ENCODE results near the gene CPSF4.
A peak's percentile ranks its signal among the peaks of the same experiment; 100 is the strongest.

The CPSF4 gene

DNA sequence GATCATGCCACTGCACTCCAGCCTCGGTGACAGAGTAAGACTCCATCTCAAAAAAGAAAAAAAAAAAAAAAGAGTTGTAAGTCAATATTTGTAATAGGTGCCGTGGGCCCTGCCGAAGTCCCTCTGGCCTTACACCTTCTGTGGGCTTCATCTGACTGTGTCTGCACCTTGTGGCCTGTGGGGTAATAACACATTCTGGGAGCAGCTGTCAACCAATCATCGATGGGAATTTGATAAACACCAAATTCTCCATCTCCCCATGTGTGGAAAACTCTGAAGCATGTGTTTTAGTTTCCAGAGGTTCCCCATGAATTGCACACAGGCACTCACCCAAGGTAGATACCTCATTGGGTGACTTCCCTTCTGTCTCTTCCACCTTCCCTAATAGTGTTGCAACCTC, 50.5 kb downstream of the CPSF4 start (continued):
- TF ChIP-seq ZNF549 (tag by site-specific recombination; IDR thresholded peaks at IDR 0.05): no peak

DNA sequence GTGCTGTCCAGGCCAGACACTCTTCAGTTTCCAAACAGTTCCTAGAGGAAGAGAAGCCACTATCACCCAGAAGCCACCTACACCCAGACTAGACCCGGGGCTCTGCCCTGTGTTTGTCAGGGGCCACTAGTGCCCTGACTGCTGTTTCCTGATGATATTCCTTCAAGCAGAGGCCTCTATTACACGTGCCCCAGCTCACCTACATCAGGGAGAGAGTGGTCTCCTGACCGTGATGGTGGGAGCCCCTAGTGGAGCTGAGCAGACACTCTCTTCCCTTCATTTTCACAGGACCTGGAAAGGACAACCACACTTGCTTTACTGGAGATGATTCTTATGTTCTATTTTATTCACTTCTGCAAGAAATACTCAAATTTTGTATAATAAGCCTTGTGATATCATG, 52.1 kb downstream of the CPSF4 start:
- Histone ChIP-seq H3K36me3 (ENCODE audit: control insufficient read depth in 2 of 2, insufficient read depth in 1 of 2, low read length in 2 of 2) (peaks cover 0 to 33% of the 10 kb centered on the region in 2 experiments; a peak in 2 of 3 replicates), H3K4me3 (ENCODE audit: low read depth, low read length) (no peak overlapping the region), H3K4me1 (ENCODE audit: control insufficient read depth, insufficient read depth, low read length) (no peaks in the 10 kb centered on the region), H3K9me3 (ENCODE audit: control insufficient read depth, insufficient read depth, low read depth, low read length) (no peaks in the 10 kb centered on the region), H3K27ac (ENCODE audit: extremely low read depth, low read depth, low read length) (no peak overlapping the region)
- TF ChIP-seq ZEB2 (tag by site-specific recombination; IDR thresholded peaks at IDR 0.05) (no peak), ZNF473 (tag by site-specific recombination; IDR thresholded peaks at IDR 0.05) (no peak), RBAK (tag by site-specific recombination; IDR thresholded peaks at IDR 0.05) (no peak)
- ChIA-PET CTCF (interaction anchor here (0.9 kb wide), 1 partner anchor 13 kb away, joined by 4 read pairs; the partner anchor contains the start of gene ZKSCAN5), POLR2A (interaction anchor here (0.8 to 1.8 kb wide), 2 partner anchors 9 to 14 kb away, joined by 4 to 7 read pairs; partner anchors contain the start of genes ZKSCAN5 and ZNF394)

DNA sequence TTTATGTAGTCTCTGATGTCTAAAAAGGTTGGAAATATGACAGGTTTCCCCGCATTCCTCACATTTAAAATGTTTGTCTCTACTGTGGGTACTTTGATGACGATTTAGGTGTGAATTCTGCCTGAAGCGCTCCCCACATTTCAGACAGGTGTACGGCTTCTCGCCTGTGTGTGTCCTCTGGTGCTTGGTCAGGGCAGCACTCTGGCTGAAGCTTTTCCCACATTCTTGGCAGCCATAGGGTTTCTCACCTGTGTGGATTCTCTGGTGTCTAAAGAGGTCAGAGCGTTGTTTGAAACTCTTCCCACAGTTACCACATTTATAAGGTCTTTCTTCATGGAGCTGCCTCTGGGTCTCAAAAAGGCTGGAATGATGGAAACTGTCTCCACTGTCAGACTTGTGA, 55.1 kb downstream of the CPSF4 start:
- ChIA-PET CTCF (interaction anchor here (0.6 to 0.8 kb wide), 3 partner anchors 46 to 117 kb away, joined by 3 read pairs; no protein-coding TSS in a partner anchor), POLR2A (no interaction called here)
- Histone ChIP-seq H3K4me1 (ENCODE audit: control insufficient read depth, insufficient read depth, low read length) (no peaks in the 10 kb centered on the region), H3K9me3 (ENCODE audit: control insufficient read depth, insufficient read depth, low read depth, low read length) (no peaks in the 10 kb centered on the region), H3K27ac (ENCODE audit: extremely low read depth, low read depth, low read length) (no peak overlapping the region), H3K36me3 (ENCODE audit: control insufficient read depth in 2 of 2, insufficient read depth in 1 of 2, low read length in 2 of 2) (peaks cover 9 to 38% of the 10 kb centered on the region in 2 experiments; a peak in 2 of 3 replicates), H3K4me3 (ENCODE audit: low read depth, low read length) (no peak overlapping the region)
- TF ChIP-seq ZNF768 (tag by site-specific recombination; IDR thresholded peaks at IDR 0.05): no peak
- TF ChIP-seq, protein P1, sequence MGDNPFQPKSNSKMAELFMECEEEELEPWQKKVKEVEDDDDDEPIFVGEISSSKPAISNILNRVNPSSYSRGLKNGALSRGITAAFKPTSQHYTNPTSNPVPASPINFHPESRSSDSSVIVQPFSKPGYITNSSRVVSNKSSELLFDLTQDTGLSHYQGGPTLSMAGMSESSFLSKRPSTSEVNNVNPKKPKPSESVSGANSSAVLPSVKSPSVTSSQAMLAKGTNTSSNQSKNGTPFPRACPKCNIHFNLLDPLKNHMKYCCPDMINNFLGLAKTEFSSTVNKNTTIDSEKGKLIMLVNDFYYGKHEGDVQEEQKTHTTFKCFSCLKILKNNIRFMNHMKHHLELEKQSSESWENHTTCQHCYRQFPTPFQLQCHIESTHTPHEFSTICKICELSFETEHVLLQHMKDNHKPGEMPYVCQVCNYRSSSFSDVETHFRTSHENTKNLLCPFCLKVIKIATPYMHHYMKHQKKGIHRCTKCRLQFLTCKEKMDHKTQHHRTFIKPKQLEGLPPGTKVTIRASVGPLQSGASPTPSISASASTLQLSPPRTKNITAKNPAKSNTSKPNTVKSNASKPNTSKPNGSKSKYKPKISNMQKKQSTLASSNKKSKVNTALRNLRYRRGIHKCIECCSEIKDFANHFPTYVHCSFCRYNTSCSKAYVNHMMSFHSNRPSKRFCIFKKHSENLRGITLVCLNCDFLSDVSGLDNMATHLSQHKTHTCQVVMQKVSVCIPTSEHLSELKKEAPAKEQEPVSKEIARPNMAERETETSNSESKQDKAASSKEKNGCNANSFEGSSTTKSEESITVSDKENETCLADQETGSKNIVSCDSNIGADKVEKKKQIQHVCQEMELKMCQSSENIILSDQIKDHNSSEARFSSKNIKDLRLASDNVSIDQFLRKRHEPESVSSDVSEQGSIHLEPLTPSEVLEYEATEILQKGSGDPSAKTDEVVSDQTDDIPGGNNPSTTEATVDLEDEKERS (tag by site-specific recombination; IDR thresholded peaks at IDR 0.05): 0 out of 2 replicates have a peak, but pooled peaks have one; percentile 47
- no peak for TF ChIP-seq ZNF837 (tag by site-specific recombination; IDR thresholded peaks at IDR 0.05)
- TF ChIP-seq ZNF664 (tag by site-specific recombination; IDR thresholded peaks at IDR 0.05): no peak
- TF ChIP-seq SETDB1 (IDR thresholded peaks at IDR 0.05; ENCODE audit: insufficient read length, low read length): peak; percentile 71

DNA sequence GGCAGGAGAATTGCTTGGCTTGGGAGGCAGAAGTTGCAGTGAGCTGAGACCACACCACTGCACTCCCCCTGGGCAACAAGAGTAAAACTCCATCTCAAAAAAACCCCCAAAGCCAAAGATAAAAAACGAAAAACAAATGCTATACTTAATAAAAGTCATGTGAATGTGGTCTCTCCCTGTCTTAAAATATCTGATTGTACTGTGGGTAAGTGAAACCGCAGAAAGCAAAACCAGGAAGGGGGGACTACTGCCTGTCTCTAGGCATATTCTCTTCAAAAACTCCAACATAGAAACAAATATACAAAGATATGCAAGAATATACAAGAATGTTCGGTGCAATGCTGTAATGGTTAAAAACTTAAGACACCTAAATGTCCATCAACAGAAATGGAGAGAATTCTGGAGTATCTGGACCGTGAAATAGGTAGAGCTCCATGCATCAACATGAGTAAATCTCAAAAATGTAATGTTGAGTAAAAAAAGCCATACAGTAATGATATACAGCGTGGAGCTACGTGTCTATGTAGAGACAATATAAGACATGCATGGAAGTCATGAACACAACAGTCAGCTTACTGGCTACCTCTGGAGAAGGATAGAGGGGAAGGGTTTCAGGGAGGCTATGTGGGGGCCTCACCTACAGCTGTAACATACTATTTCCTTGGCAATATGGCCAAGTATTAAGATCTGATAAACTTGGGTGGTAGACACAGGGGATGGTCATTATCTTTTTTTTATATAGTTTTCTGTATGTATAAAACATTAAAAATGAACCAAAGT, 59.2 kb downstream of the CPSF4 start:
- Histone ChIP-seq H3K4me1 (ENCODE audit: control insufficient read depth, insufficient read depth, low read length) (no peaks in the 10 kb centered on the region), H3K4me3 (ENCODE audit: low read depth, low read length) (peak overlapping the region; percentile 93), H3K9me3 (ENCODE audit: control insufficient read depth, insufficient read depth, low read depth, low read length) (no peaks in the 10 kb centered on the region), H3K36me3 (ENCODE audit: control insufficient read depth in 2 of 2, insufficient read depth in 1 of 2, low read length in 2 of 2) (peaks cover 9 to 35% of the 10 kb centered on the region in 2 experiments; a peak in 2 of 3 replicates), H3K27ac (ENCODE audit: extremely low read depth, low read depth, low read length) (no peak overlapping the region)
- CTCF ChIA-PET: interaction anchor here (0.6 to 0.8 kb wide), 2 partner anchors 65 to 368 kb away, joined by 3 read pairs; no protein-coding TSS in a partner anchor
- TF ChIP-seq ZNF792 (tag by site-specific recombination; IDR thresholded peaks at IDR 0.05) (no peak), ZNF350 (tag by site-specific recombination; IDR thresholded peaks at IDR 0.05) (no peak), ZNF223 (tag by site-specific recombination; IDR thresholded peaks at IDR 0.05) (no peak), ZNF530 (tag by site-specific recombination; IDR thresholded peaks at IDR 0.05; ENCODE audit: low read depth) (no peak), ZSCAN30 (tag by site-specific recombination; IDR thresholded peaks at IDR 0.05) (no peak), GLIS1 (tag by site-specific recombination; IDR thresholded peaks at IDR 0.05) (no peak), ZNF324 (tag by site-specific recombination; IDR thresholded peaks at IDR 0.05) (no peak)
- TF ChIP-seq, protein P2, sequence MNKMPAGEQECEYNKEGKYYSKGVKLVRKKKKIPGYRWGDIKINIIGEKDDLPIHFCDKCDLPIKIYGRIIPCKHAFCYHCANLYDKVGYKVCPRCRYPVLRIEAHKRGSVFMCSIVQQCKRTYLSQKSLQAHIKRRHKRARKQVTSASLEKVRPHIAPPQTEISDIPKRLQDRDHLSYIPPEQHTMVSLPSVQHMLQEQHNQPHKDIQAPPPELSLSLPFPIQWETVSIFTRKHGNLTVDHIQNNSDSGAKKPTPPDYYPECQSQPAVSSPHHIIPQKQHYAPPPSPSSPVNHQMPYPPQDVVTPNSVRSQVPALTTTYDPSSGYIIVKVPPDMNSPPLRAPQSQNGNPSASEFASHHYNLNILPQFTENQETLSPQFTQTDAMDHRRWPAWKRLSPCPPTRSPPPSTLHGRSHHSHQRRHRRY (tag by site-specific recombination; IDR thresholded peaks at IDR 0.05): no peak
- TF ChIP-seq, protein P3, sequence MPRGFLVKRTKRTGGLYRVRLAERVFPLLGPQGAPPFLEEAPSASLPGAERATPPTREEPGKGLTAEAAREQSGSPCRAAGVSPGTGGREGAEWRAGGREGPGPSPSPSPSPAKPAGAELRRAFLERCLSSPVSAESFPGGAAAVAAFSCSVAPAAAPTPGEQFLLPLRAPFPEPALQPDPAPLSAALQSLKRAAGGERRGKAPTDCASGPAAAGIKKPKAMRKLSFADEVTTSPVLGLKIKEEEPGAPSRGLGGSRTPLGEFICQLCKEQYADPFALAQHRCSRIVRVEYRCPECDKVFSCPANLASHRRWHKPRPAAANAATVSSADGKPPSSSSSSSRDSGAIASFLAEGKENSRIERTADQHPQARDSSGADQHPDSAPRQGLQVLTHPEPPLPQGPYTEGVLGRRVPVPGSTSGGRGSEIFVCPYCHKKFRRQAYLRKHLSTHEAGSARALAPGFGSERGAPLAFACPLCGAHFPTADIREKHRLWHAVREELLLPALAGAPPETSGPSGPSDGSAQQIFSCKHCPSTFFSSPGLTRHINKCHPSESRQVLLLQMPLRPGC (tag by site-specific recombination; IDR thresholded peaks at IDR 0.05): no peak
- POLR2A ChIA-PET: no interaction called here
